Neural cell (in vitro differentiated cells): Measurements from ENCODE around the gene ANXA6. TPM values are rescaled to one million over a fixed set of nuclear protein-coding genes. Genes with fewer than 3 reads are reported as not detected.

Experiments used
- H2AFZ ChIP-seq: fragments of 200-600, 300-800 bp; sonication (generic), shearing (Covaris generic); 2 replicates; pipeline ENCODE4 v1.6.0; 2014; ENCODE audit warnings: low read depth, mild to moderate bottlenecking, antibody characterized with exemption, low read length, moderate library complexity
- H3F3A ChIP-seq: fragments of 200-600 bp; shearing (Covaris generic); 2 replicates; pipeline ENCODE4 v1.6.1; 2016; ENCODE audit warnings: mild to moderate bottlenecking, moderate library complexity, mixed read lengths, antibody characterized with exemption, low read length; ENCODE audit not compliant: insufficient read depth, poor library complexity, severe bottlenecking
- H3K27ac ChIP-seq: fragments of 200-600, 300-800 bp; sonication (generic), shearing (Covaris generic); 2 replicates; pipeline ENCODE4 v1.5.1; 2014; ENCODE audit warnings: mild to moderate bottlenecking, low read length, moderate library complexity
- H3K27me3 ChIP-seq: fragments of 300-800, 200-600 bp; sonication (generic), shearing (Covaris generic); 2 replicates; pipeline ENCODE4 v1.6.0; 2014; ENCODE audit warnings: mild to moderate bottlenecking, low read depth, low read length, moderate library complexity; ENCODE audit not compliant: insufficient read depth
- H3K36me3 ChIP-seq: fragments of 300-800, 200-600 bp; sonication (generic), shearing (Covaris generic); 2 replicates; pipeline ENCODE4 v1.5.1; 2014; ENCODE audit warnings: mild to moderate bottlenecking, antibody characterized with exemption, low read length, moderate library complexity; ENCODE audit not compliant: insufficient read depth
- H3K4me2 ChIP-seq: fragments of 300-800, 200-600 bp; sonication (generic), shearing (Covaris generic); 2 replicates; pipeline ENCODE4 v1.6.0; 2014; ENCODE audit warnings: mild to moderate bottlenecking, low read length
- H3K4me3 ChIP-seq: fragments of 300-800, 200-600 bp; sonication (generic), shearing (Covaris generic); 2 replicates; pipeline ENCODE4 v1.5.1; 2014; ENCODE audit warnings: mild to moderate bottlenecking, low read length, moderate library complexity
- H3K79me2 ChIP-seq: fragments of 200-600 bp; shearing (Covaris generic); replicated peaks from 2 replicates; pipeline ENCODE4 v1.6.0; 2014; ENCODE audit warnings: mild to moderate bottlenecking, low read length, moderate library complexity; ENCODE audit not compliant: insufficient read depth
- H3K9ac ChIP-seq: fragments of 300-800, 200-600 bp; sonication (generic), shearing (Covaris generic); 2 replicates; pipeline ENCODE4 v1.6.1; 2016; ENCODE audit warnings: mild to moderate bottlenecking, low read length, mixed read lengths
- H3K9me2 ChIP-seq: fragments of 200-600 bp; shearing (Covaris generic); 2 replicates; pipeline ENCODE4 v1.6.1; 2016; ENCODE audit warnings: mild to moderate bottlenecking, low read length, mixed read lengths; ENCODE audit not compliant: insufficient read depth
- H3K9me3 ChIP-seq: fragments of 200-600, 300-800 bp; sonication (generic), shearing (Covaris generic); 2 replicates; pipeline ENCODE4 v1.6.1; 2016; ENCODE audit warnings: mild to moderate bottlenecking, mixed run types, low read length, moderate library complexity, mixed read lengths
- H4K20me1 ChIP-seq: fragments of 200-600 bp; shearing (Covaris generic); 2 replicates; pipeline ENCODE4 v1.6.1; 2016; ENCODE audit warnings: mild to moderate bottlenecking, mixed run types; ENCODE audit not compliant: insufficient read depth
- CTCF ChIP-seq: fragments of 450-650 bp; IDR thresholded peaks from 2 replicates; pipeline ENCODE4 v1.5.1; 2014; ENCODE audit warnings: antibody characterized with exemption, mild to moderate bottlenecking, moderate library complexity; ENCODE audit not compliant: poor library complexity, severe bottlenecking
- EP300 ChIP-seq: fragments of 450-650 bp; conservative IDR thresholded peaks from 2 replicates; pipeline ENCODE4 v1.6.1; 2014; ENCODE audit warnings: antibody characterized with exemption, mild to moderate bottlenecking, moderate library complexity; ENCODE audit not compliant: poor library complexity, severe bottlenecking
- EZH2 ChIP-seq: fragments of 200-600, 300-800 bp; shearing (Covaris generic), sonication (generic); IDR thresholded peaks from 2 replicates; pipeline ENCODE4 v1.6.1; 2014; ENCODE audit warnings: antibody characterized with exemption, low read length, borderline replicate concordance, mild to moderate bottlenecking; ENCODE audit not compliant: insufficient read depth, poor library complexity, severe bottlenecking
- MXI1 ChIP-seq: fragments of 450-650 bp; conservative IDR thresholded peaks from 2 replicates; pipeline ENCODE4 v1.6.1; 2014; ENCODE audit warnings: antibody characterized with exemption, mild to moderate bottlenecking; ENCODE audit not compliant: poor library complexity, severe bottlenecking
- POLR2AphosphoS5 ChIP-seq: IDR thresholded peaks from 2 replicates; pipeline ENCODE4 v1.6.1; 2012
- RAD21 ChIP-seq: fragments of 450-650 bp; conservative IDR thresholded peaks from 2 replicates; pipeline ENCODE4 v1.6.1; 2014; ENCODE audit warnings: antibody characterized with exemption, mild to moderate bottlenecking, moderate library complexity
- REST ChIP-seq: IDR thresholded peaks from 2 replicates; pipeline ENCODE4 v1.6.1; 2012; ENCODE audit warnings: borderline replicate concordance
- SMC3 ChIP-seq: fragments of 450-650 bp; conservative IDR thresholded peaks from 2 replicates; pipeline ENCODE4 v1.6.1; 2014; ENCODE audit warnings: antibody characterized with exemption, mild to moderate bottlenecking, moderate library complexity; ENCODE audit not compliant: poor library complexity
- TAF1 ChIP-seq: IDR thresholded peaks from 2 replicates; pipeline ENCODE4 v1.6.1; 2012; ENCODE audit warnings: low read depth
- polyA plus RNA-seq: library from polyadenylated mRNA; depleted of rRNA; stranded (reverse); fragments of >200 nt; gene quantifications from 2 replicates; pipeline ENCODE4 v1.2.3, GENCODE V29; 2014

Gene ANXA6
- polyA plus RNA-seq, 1 donor from 2014 or later = 27.5 TPM

- no peaks in the 10 kb centered on the region for H3F3A ChIP-seq
- H3K79me2 ChIP-seq = no peaks in the 10 kb centered on the region
These were observed 31.6 kb upstream of the ANXA6 start for GRCh38 chr5:151189151-151189550.

GRCh38 chr5:151186538-151186937 is 29.0 kb upstream of the ANXA6 start:
- Histone ChIP-seq H3F3A (no peaks in the 10 kb centered on the region), H3K4me2 (no peak overlapping the region), H3K4me3 (no peak overlapping the region), H3K9me3 (no peaks in the 10 kb centered on the region), H3K9ac (no peak overlapping the region), H3K27ac (no peak overlapping the region), H4K20me1 (no peaks in the 10 kb centered on the region), H3K79me2 (no peaks in the 10 kb centered on the region), H3K27me3 (no peaks in the 10 kb centered on the region), H3K36me3 (no peaks in the 10 kb centered on the region), H2AFZ (no peak overlapping the region), H3K9me2 (no peaks in the 10 kb centered on the region)
- no peak for TF ChIP-seq RAD21

More at GRCh38 chr5:151189151-151189550, 31.6 kb upstream of the ANXA6 start:
- Histone ChIP-seq H3K27ac (no peak overlapping the region), H3K27me3 (no peaks in the 10 kb centered on the region), H2AFZ (no peak overlapping the region), H3K9me2 (no peaks in the 10 kb centered on the region), H3K36me3 (no peaks in the 10 kb centered on the region), H3K9me3 (no peaks in the 10 kb centered on the region), H3K4me3 (no peak overlapping the region), H4K20me1 (no peaks in the 10 kb centered on the region), H3K9ac (no peak overlapping the region), H3K4me2 (no peak overlapping the region)
- TF ChIP-seq REST (no peak), EP300 (no peak), MXI1 (no peak), EZH2 (no peak), SMC3 (no peak), POLR2AphosphoS5 (no peak), TAF1 (no peak), CTCF (no peak), RAD21 (no peak)

DNA sequence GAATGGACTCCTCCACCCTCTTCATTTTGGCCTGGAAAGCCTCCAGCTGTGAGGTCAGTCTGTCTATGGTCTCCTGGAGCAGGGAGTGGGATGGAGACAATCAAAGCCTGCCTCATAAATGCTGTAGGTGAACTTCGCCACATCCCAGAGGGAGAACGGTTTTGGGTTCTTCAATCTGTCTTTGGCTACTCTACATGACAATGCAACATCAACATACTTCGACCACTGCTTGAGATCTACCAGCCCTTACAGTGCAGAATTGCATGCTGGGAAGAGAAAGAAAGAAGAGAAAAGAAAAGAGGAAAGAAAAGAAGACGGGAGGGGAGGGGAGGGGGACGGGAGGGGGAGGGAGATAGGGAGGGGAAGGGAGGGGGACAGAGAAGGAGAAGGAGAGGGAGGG is 28.5 kb upstream of the ANXA6 start:
- H3K9ac ChIP-seq = no peak overlapping the region
- no peak overlapping the region for H3K4me3 ChIP-seq
- no peak overlapping the region for H3K4me2 ChIP-seq
- no peaks in the 10 kb centered on the region for H3K9me3 ChIP-seq
- no peaks in the 10 kb centered on the region for H3K79me2 ChIP-seq
- no peak overlapping the region for H3K27ac ChIP-seq
- no peaks in the 10 kb centered on the region for H3K36me3 ChIP-seq
- H2AFZ ChIP-seq = no peak overlapping the region
- no peak for TF ChIP-seq RAD21
- TF ChIP-seq TAF1 = no peak
- no peaks in the 10 kb centered on the region for H4K20me1 ChIP-seq
- H3K27me3 ChIP-seq = no peaks in the 10 kb centered on the region
- H3K9me2 ChIP-seq = no peaks in the 10 kb centered on the region
- H3F3A ChIP-seq = no peaks in the 10 kb centered on the region
